DND-41 (cell line): ENCODE data around the gene SPEF1.
A peak's percentile ranks its signal among the peaks of the same experiment; 100 is the strongest.

ENCODE experiments used
- ATAC-seq: fragments of 200-7000 bp; cut with Tn5 transposase; 3 replicates; pipeline ENCODE4 v1.9.1; 2021; ENCODE audit warnings: low read depth; ENCODE audit not compliant: insufficient read depth
- DNase-seq: peaks from one replicate; pipeline ENCODE4 v3.0.0-alpha.2; 2020
- H2AFZ ChIP-seq: 2 replicates; pipeline ENCODE4 v1.6.0; 2012; ENCODE audit warnings: low read depth, low read length
- H3K27ac ChIP-seq: 2 replicates; pipeline ENCODE4 v1.5.1; 2012; ENCODE audit warnings: low read length, inconsistent platforms
- H3K27me3 ChIP-seq: fragments of 200-600 bp; sonication (generic); 2 replicates; pipeline ENCODE4 v1.6.0; 2012; ENCODE audit warnings: low read length, mild to moderate bottlenecking, inconsistent platforms; ENCODE audit not compliant: insufficient read depth, poor library complexity
- H3K36me3 ChIP-seq: 2 replicates; pipeline ENCODE4 v1.5.1; 2012; ENCODE audit warnings: low read length, inconsistent platforms; ENCODE audit not compliant: insufficient read depth
- H3K4me1 ChIP-seq: 2 replicates; pipeline ENCODE4 v1.5.1; 2012; ENCODE audit warnings: mild to moderate bottlenecking, low read length; ENCODE audit not compliant: insufficient read depth
- H3K4me2 ChIP-seq: 2 replicates; pipeline ENCODE4 v1.6.0; 2012; ENCODE audit warnings: mild to moderate bottlenecking, moderate library complexity, low read length, inconsistent platforms; ENCODE audit not compliant: insufficient read depth
- H3K4me3 ChIP-seq, 2 experiments: fragments of 200-600 bp in 1 of 2; shearing (Covaris generic) in 1 of 2; 2 replicates each; pipeline ENCODE4 v1.5.1; 2012 to 2016; ENCODE audit warnings: inconsistent platforms in 2 of 2, low read length in 2 of 2, mild to moderate bottlenecking in 2 of 2, low read depth in 1 of 2, moderate library complexity in 1 of 2
- H3K79me2 ChIP-seq: 2 replicates; pipeline ENCODE4 v1.6.0; 2012; ENCODE audit warnings: low read length, inconsistent platforms; ENCODE audit not compliant: insufficient read depth
- H3K9ac ChIP-seq: 2 replicates; pipeline ENCODE4 v1.6.0; 2012; ENCODE audit warnings: low read depth, mild to moderate bottlenecking, inconsistent platforms, low read length, moderate library complexity
- H3K9me3 ChIP-seq: 2 replicates; pipeline ENCODE4 v1.5.1; 2012; ENCODE audit warnings: low read length, moderate library complexity, mild to moderate bottlenecking, inconsistent platforms; ENCODE audit not compliant: insufficient read depth, severe bottlenecking
- H4K20me1 ChIP-seq: 2 replicates; pipeline ENCODE4 v1.6.0; 2012; ENCODE audit warnings: low read length; ENCODE audit not compliant: insufficient read depth
- EZH2 ChIP-seq: IDR thresholded peaks from 3 replicates; pipeline ENCODE4 v1.6.1; 2012; ENCODE audit warnings: borderline replicate concordance, low read depth, mild to moderate bottlenecking, moderate library complexity, low read length, inconsistent platforms; ENCODE audit not compliant: severe bottlenecking
- TF ChIP-seq, protein P1 (sequence below): IDR thresholded peaks from 2 replicates; pipeline ENCODE4 v1.5.1; 2012; ENCODE audit warnings: borderline replicate concordance, low read length, moderate library complexity, mild to moderate bottlenecking; ENCODE audit not compliant: poor library complexity, severe bottlenecking; ENCODE audit errors: extremely low read depth

SPEF1 gene

DNA sequence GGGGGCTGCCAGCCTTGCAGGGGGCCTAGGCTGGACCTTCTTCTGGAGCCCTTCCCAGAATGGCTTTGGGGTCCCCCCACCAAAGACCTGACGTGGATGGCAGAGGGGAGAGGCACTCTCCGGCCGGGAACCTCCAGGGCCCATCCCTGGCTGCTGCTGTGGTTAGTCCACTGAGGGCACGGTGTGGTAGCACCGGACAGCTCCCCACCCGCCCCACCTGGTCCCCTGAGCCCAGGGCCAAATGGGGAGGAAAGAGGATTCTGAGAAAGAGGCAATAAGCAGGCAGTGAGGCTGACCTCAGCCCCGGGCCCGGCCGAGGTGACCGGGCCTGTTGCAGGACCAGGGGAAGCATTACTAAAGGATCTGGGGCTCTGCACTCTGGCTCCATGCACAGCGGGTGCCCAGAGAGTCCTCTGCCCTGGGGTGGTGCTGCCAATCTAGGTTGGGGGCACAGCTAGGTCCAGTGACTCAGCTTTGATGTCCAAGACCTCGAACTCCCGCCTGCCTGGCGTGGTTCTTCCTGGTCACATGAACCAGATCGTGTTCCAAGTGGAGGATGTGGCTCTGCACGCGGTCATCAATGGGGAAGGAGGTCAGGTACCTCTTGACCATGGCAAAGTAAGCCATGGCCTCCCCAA, 3.1 kb upstream of the SPEF1 start:
- H4K20me1 ChIP-seq, result peaks cover 45% of the 10 kb centered on the region
- H3K36me3 ChIP-seq, result peaks cover 22% of the 10 kb centered on the region
- no peak overlapping the region for H3K27ac ChIP-seq
- H3K79me2 ChIP-seq, result peaks cover 44% of the 10 kb centered on the region
- H3K4me3 ChIP-seq, result peak overlapping the region in 1 of 2 experiments; percentile 70; a peak in 1 of 4 replicates
- no peak overlapping the region for H2AFZ ChIP-seq
- ATAC-seq, result no peak
- no peak for DNase-seq
- H3K27me3 ChIP-seq, result no peaks in the 10 kb centered on the region
- H3K4me1 ChIP-seq, result peaks cover 58% of the 10 kb centered on the region
- H3K4me2 ChIP-seq, result peak overlapping the region; percentile 83
- no peak for TF ChIP-seq EZH2
- TF ChIP-seq, protein P1, sequence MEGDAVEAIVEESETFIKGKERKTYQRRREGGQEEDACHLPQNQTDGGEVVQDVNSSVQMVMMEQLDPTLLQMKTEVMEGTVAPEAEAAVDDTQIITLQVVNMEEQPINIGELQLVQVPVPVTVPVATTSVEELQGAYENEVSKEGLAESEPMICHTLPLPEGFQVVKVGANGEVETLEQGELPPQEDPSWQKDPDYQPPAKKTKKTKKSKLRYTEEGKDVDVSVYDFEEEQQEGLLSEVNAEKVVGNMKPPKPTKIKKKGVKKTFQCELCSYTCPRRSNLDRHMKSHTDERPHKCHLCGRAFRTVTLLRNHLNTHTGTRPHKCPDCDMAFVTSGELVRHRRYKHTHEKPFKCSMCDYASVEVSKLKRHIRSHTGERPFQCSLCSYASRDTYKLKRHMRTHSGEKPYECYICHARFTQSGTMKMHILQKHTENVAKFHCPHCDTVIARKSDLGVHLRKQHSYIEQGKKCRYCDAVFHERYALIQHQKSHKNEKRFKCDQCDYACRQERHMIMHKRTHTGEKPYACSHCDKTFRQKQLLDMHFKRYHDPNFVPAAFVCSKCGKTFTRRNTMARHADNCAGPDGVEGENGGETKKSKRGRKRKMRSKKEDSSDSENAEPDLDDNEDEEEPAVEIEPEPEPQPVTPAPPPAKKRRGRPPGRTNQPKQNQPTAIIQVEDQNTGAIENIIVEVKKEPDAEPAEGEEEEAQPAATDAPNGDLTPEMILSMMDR, result no peak
- no peak overlapping the region for H3K9ac ChIP-seq
- H3K9me3 ChIP-seq, result no peaks in the 10 kb centered on the region

- peaks cover 38% of the 10 kb centered on the region for H3K79me2 ChIP-seq
- no peak overlapping the region for H3K4me3 ChIP-seq
- H3K27ac ChIP-seq, result no peak overlapping the region
- H3K36me3 ChIP-seq, result peaks cover 22% of the 10 kb centered on the region
- H3K4me1 ChIP-seq, result peaks cover 52% of the 10 kb centered on the region
- ATAC-seq (no peak), DNase-seq (no peak)
- TF ChIP-seq EZH2, result no peak
- TF ChIP-seq, protein P1, result no peak
- peaks cover 45% of the 10 kb centered on the region for H4K20me1 ChIP-seq
- no peaks in the 10 kb centered on the region for H3K9me3 ChIP-seq
- no peaks in the 10 kb centered on the region for H3K27me3 ChIP-seq
- peak overlapping the region; percentile 30; the same call in 1 of the 2 replicates for H3K4me2 ChIP-seq
- no peak overlapping the region for H3K9ac ChIP-seq
- H2AFZ ChIP-seq, result no peak overlapping the region
These were observed 2.4 kb upstream of the SPEF1 start for GRCh38 chr20:3783511-3784195.

DNA sequence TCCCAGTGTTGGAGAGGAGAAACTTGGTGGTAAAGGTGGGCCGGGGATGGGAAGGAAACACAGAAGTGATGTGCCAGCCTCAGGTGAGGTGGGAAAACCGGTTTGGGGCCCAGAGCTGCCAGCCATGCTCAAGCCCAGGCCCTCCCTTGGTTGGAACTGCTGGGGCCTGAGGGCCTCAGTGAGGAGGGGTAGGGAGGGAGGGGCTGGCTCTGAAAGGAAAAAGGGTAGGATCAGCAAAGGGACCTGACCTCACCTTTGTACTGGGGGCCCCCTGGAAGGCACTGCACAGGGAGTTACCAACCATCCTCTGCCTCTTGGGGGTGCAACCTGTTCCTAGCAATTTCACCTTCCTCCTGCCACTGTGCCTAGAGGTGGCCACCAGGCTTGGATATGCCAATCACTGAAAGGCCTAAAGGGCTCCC, 1.8 kb upstream of the SPEF1 start:
- Histone ChIP-seq H2AFZ (no peak overlapping the region), H3K4me1 (peaks cover 46% of the 10 kb centered on the region), H3K27me3 (no peaks in the 10 kb centered on the region), H3K36me3 (peaks cover 22% of the 10 kb centered on the region), H3K79me2 (peaks cover 34% of the 10 kb centered on the region), H3K27ac (no peak overlapping the region), H4K20me1 (peaks cover 45% of the 10 kb centered on the region), H3K9ac (no peak overlapping the region), H3K4me3 (no peak overlapping the region), H3K4me2 (peak overlapping the region; percentile 30; the same call in 1 of the 2 replicates), H3K9me3 (no peaks in the 10 kb centered on the region)
- no peak for TF ChIP-seq EZH2
- TF ChIP-seq, protein P1, result no peak
- ATAC-seq, result no peak
- no peak for DNase-seq
